ENCODE measurements around the gene GFRA1.

The GFRA1 gene

DNA sequence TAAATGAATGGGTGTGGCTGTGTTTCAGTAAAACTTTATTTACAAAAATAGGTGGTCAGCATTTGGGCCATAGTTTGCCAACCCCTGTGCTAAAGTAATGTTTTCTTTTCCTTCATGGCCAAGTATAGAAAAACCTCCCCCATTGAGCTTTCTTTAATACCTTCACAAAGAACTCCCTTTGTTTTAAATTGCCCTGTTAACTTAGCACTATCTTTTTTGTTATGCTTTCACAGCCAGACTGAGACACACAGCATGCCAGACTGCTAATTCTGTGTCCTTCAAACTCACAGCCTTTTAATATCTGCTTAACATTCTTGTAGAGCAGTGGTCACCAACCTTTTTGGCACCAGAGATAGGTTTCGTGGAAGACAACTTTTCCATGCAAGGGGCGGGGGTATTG is 78.0 kb downstream of the GFRA1 start:
- Histone ChIP-seq H3K4me2 (ENCODE audit: low read length) (no peak overlapping the region), H3K4me3 (ENCODE audit: low read depth, low read length, poor library complexity, severe bottlenecking) (no peak overlapping the region), H3K9me3 (ENCODE audit: low read length) (0 out of 2 replicates have a peak, but pooled peaks cover 3% of the 10 kb centered on the region), H3K27ac (ENCODE audit: low read depth, low read length, poor library complexity, severe bottlenecking) (no peak overlapping the region), H4K20me1 (ENCODE audit: insufficient read depth, low read length) (no peaks in the 10 kb centered on the region), H3K27me3 (ENCODE audit: insufficient read depth, low read length) (no peaks in the 10 kb centered on the region), H3K9ac (ENCODE audit: low read length) (no peak overlapping the region), H2AFZ (ENCODE audit: low read length) (no peak overlapping the region), H3K79me2 (ENCODE audit: insufficient read depth, low read length) (no peaks in the 10 kb centered on the region), H3K4me1 (ENCODE audit: insufficient read depth, low read length, severe bottlenecking) (no peaks in the 10 kb centered on the region), H3F3A (ENCODE audit: insufficient read depth, low read length) (no peaks in the 10 kb centered on the region), H3K9me2 (ENCODE audit: low read depth, low read length) (no peaks in the 10 kb centered on the region), H3K36me3 (ENCODE audit: insufficient read depth, low read length) (no peaks in the 10 kb centered on the region)
- TF ChIP-seq, protein P1, sequence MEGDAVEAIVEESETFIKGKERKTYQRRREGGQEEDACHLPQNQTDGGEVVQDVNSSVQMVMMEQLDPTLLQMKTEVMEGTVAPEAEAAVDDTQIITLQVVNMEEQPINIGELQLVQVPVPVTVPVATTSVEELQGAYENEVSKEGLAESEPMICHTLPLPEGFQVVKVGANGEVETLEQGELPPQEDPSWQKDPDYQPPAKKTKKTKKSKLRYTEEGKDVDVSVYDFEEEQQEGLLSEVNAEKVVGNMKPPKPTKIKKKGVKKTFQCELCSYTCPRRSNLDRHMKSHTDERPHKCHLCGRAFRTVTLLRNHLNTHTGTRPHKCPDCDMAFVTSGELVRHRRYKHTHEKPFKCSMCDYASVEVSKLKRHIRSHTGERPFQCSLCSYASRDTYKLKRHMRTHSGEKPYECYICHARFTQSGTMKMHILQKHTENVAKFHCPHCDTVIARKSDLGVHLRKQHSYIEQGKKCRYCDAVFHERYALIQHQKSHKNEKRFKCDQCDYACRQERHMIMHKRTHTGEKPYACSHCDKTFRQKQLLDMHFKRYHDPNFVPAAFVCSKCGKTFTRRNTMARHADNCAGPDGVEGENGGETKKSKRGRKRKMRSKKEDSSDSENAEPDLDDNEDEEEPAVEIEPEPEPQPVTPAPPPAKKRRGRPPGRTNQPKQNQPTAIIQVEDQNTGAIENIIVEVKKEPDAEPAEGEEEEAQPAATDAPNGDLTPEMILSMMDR (IDR thresholded peaks at IDR 0.05; ENCODE audit: low read length): no peak
- no peak for TF ChIP-seq EZH2 (IDR thresholded peaks at IDR 0.05; ENCODE audit: borderline replicate concordance, low read length)

DNA sequence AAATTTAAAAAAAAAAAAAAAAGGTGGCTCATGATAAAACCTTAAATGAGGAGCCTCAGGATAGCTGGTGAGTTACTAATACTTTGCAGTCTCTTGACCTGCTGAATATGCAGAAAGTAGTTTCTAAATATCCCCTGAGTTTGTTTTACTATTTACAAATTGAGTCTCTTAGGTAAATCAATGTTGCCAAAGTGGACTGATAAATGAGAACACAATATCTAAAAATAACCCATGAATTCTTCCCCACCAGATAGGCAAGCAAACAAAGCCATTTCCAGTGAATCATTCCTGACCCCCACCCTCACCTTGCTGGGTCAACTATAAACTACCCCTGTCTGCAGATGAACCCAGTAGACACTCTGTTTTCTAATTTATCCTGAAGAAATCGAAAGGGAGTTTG is 78.9 kb downstream of the GFRA1 start:
- H3K4me3 ChIP-seq (ENCODE audit: low read depth, low read length, poor library complexity, severe bottlenecking): no peak overlapping the region
- TF ChIP-seq, protein P1 (IDR thresholded peaks at IDR 0.05; ENCODE audit: low read length): no peak
- TF ChIP-seq EZH2 (IDR thresholded peaks at IDR 0.05; ENCODE audit: borderline replicate concordance, low read length): no peak

DNA sequence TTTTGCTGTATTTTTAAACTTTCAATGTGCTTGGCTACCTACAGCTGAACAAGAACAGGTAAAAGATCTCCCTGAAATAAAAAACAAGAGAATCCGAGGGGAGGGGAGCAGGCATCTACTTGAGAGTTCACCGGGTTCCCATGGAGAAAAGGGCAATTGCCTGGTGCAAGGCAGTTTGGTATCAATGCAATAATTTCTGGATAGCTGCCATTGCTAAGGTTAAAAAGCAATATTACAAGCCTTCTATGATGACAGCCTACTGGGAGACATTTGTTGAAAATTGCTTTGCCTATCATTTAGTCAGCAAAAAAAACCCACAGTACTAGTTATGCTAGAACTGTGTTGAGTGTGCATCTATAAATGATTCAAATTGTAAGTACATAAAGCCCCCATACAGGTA is 82.1 kb downstream of the GFRA1 start:
- H3K27me3 ChIP-seq (ENCODE audit: insufficient read depth, low read length): no peaks in the 10 kb centered on the region
- H3F3A ChIP-seq (ENCODE audit: insufficient read depth, low read length): no peaks in the 10 kb centered on the region
- 0 out of 2 replicates have a peak, but pooled peaks cover 3% of the 10 kb centered on the region for H3K9me3 ChIP-seq (ENCODE audit: low read length)
- H3K79me2 ChIP-seq (ENCODE audit: insufficient read depth, low read length): no peaks in the 10 kb centered on the region
- no peak overlapping the region for H3K4me3 ChIP-seq (ENCODE audit: low read depth, low read length, poor library complexity, severe bottlenecking)
- no peak overlapping the region for H3K4me2 ChIP-seq (ENCODE audit: low read length)
- H3K9ac ChIP-seq (ENCODE audit: low read length): no peak overlapping the region
- TF ChIP-seq, protein P1 (IDR thresholded peaks at IDR 0.05; ENCODE audit: low read length): no peak
- TF ChIP-seq EZH2 (IDR thresholded peaks at IDR 0.05; ENCODE audit: borderline replicate concordance, low read length): no peak
- H3K27ac ChIP-seq (ENCODE audit: low read depth, low read length, poor library complexity, severe bottlenecking): no peak overlapping the region
- no peak overlapping the region for H2AFZ ChIP-seq (ENCODE audit: low read length)
- H4K20me1 ChIP-seq (ENCODE audit: insufficient read depth, low read length): no peaks in the 10 kb centered on the region
- H3K9me2 ChIP-seq (ENCODE audit: low read depth, low read length): no peaks in the 10 kb centered on the region
- no peaks in the 10 kb centered on the region for H3K4me1 ChIP-seq (ENCODE audit: insufficient read depth, low read length, severe bottlenecking)
- H3K36me3 ChIP-seq (ENCODE audit: insufficient read depth, low read length): no peaks in the 10 kb centered on the region

More for the DNA sequence above, 78.9 kb downstream of the GFRA1 start:
- no peaks in the 10 kb centered on the region for H3F3A ChIP-seq (ENCODE audit: insufficient read depth, low read length)
- no peak overlapping the region for H2AFZ ChIP-seq (ENCODE audit: low read length)
- 0 out of 2 replicates have a peak, but pooled peaks cover 3% of the 10 kb centered on the region for H3K9me3 ChIP-seq (ENCODE audit: low read length)
- no peak overlapping the region for H3K9ac ChIP-seq (ENCODE audit: low read length)
- no peaks in the 10 kb centered on the region for H3K79me2 ChIP-seq (ENCODE audit: insufficient read depth, low read length)
- H4K20me1 ChIP-seq (ENCODE audit: insufficient read depth, low read length): no peaks in the 10 kb centered on the region
- H3K27ac ChIP-seq (ENCODE audit: low read depth, low read length, poor library complexity, severe bottlenecking): no peak overlapping the region
- H3K4me1 ChIP-seq (ENCODE audit: insufficient read depth, low read length, severe bottlenecking): no peaks in the 10 kb centered on the region
- H3K36me3 ChIP-seq (ENCODE audit: insufficient read depth, low read length): no peaks in the 10 kb centered on the region
- no peak overlapping the region for H3K4me2 ChIP-seq (ENCODE audit: low read length)
- H3K9me2 ChIP-seq (ENCODE audit: low read depth, low read length): no peaks in the 10 kb centered on the region
- H3K27me3 ChIP-seq (ENCODE audit: insufficient read depth, low read length): no peaks in the 10 kb centered on the region

All from OCI-LY1 (cell line).